NK-92 (cell line): ENCODE data around the gene SPESP1.

Experiments used
- DNase-seq: peaks from one replicate; lab custom pipeline; 2025; ENCODE audit not compliant: unreplicated experiment; lab: John Stamatoyannopoulos, UW

Gene SPESP1

DNA sequence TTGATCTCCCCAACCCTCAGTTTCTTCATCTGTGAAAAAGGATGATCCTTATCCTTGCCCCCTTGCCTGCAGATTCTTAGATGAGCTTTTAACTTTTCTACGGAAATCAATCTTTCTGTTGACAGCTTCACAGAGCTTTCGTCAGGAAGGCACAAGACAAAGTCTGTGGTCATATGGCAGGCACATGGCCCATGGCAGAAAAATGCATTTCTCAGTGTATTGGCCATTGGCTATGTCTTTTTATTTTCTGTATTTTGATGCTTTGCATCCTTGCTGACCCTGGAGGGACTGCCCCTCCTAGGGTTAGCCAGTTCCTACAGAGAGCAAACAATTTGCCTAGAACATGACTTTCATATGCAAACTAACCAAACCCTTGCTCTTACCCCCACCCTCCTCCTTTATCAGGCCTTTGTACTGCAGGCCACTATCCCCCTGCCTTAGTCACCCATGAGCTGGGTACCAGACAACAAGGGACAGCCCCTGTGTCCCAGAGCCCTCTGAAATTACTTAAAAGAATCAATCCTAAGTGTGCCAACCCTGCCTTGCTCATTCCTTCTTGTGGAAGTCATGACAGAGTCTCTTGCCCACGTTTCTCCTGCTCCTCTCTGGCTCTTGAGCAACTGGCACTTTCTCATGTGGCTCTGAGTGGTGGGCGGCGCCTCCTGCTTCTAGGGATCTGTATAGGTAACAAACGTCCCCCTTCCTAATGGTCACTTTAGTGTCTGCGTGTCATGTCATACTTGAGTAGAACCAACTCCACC is 60.1 kb downstream of the SPESP1 start:
- no peak for DNase-seq

DNA sequence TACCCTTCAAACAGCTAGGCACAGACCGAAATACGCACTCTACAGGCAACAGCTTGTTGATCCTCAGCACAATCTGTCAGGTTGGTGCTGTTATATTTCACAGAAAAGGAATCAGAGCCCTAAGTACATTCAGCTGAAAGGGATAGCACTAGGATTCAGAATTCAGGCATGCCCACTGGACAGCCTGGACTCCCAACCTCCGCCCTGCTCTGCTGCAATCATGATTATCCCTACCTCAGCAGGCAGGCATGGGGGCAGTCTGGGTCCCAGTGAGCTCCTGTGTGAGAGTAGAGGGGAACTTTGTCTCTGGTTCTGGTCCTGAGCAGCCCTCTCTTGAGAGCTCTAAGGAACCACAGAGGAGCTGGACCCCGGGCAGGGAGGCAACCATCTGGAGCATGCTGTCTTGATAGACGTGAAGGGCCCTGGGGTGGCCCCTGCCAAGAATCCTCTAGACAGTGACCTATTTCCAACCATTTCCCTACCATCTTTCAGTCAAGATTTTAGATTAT is 60.7 kb downstream of the SPESP1 start:
- no peak for DNase-seq

GRCh38 chr15:68991723-68992122 is 61.4 kb downstream of the SPESP1 start:
- no peak for DNase-seq

DNA sequence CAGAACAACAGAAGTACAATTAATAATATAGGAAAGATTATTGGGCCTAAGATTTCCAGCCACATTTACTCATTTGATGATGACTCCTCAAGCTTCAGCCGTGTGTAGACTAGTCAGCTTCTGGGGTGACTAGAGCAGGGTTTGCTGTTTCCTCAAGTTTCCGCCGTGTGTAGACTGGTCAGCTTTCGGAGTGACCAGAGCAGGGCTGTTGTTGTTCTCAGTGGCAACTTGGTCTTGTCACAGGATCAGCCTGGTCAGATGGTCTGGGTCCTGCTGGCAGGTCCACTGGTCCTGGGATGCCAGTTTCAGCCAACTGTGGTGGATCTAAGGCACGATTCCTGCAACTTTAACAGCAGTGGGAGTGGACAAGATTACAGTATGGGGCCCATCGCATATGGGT is 62.4 kb downstream of the SPESP1 start:
- no peak for DNase-seq

DNA sequence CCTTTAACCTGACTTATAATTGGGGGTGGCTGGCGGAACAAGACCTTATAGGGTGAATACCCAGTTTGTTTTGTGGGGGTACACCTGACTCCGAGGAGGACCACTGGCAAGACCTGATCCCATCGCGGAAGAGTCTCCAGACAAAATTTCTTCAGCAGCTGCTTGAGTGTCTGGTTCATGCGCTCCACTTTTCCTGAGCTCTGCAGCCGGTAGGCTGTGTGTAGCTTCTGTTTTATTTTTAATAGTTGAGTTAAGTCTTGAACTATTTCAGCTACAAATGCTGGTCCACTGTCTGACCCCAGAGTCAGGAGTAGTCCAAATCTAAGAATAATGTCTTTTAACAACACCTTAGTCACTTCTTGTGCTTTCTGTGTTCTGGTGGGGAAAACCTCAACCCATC is 63.0 kb downstream of the SPESP1 start:
- DNase-seq: no peak

DNA sequence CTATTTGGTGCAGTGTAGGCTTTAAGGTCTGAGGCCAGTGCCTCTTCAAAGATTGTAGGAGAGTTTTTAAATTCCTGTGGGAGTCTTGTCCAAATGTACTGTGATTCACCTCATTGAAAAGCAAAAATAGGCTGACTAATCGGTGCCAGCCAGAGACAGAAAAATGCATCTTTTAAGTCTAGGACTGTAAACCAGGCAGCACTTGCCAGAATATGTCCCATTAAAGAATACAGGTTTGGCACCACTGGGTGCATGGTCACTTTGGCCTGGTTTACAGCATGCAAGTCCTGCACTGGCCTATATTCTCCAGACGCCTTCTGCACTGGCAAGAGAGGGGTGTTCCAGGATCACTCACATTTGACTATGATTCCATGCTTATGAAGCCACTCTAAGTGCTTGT is 63.8 kb downstream of the SPESP1 start:
- no peak for DNase-seq

- DNase-seq: no peak
Measured at GRCh38 chr15:68994981-68995761, 64.8 kb downstream of the SPESP1 start.
